Endodermal cell (in vitro differentiated cells): ENCODE results near the gene ACTR1B. TPM values are rescaled to one million over a fixed set of nuclear protein-coding genes. Genes with fewer than 3 reads are reported as not detected.

Source experiments
- DNase-seq: peaks from one replicate; pipeline ENCODE4 v3.0.0-alpha.2; 2017
- H3K27ac ChIP-seq: 2 replicates; pipeline ENCODE4 v1.5.1; 2013; ENCODE audit warnings: mild to moderate bottlenecking, low read depth, low read length, moderate library complexity
- H3K27me3 ChIP-seq: 2 replicates; pipeline ENCODE4 v1.6.1; 2013; ENCODE audit warnings: mild to moderate bottlenecking, low read length, moderate library complexity; ENCODE audit not compliant: insufficient read depth, control insufficient read depth, poor library complexity, severe bottlenecking
- H3K36me3 ChIP-seq: 2 replicates; pipeline ENCODE4 v1.7.0; 2013; ENCODE audit warnings: mild to moderate bottlenecking, low read length, moderate library complexity; ENCODE audit not compliant: control insufficient read depth, insufficient read depth
- H3K4me1 ChIP-seq: one replicate; pipeline ENCODE4 v1.7.0; 2013; ENCODE audit warnings: low read length; ENCODE audit not compliant: control insufficient read depth, insufficient read depth
- H3K4me3 ChIP-seq: 2 replicates; pipeline ENCODE4 v1.5.1; 2013; ENCODE audit warnings: mild to moderate bottlenecking, low read length, moderate library complexity
- H3K9ac ChIP-seq: 2 replicates; pipeline ENCODE4 v1.6.1; 2013; ENCODE audit warnings: mild to moderate bottlenecking, low read length, moderate library complexity; ENCODE audit not compliant: poor library complexity, severe bottlenecking; ENCODE audit errors: extremely low read depth
- H3K9me3 ChIP-seq: 2 replicates; pipeline ENCODE4 v1.6.1; 2013; ENCODE audit warnings: mild to moderate bottlenecking, low read length, moderate library complexity; ENCODE audit not compliant: control insufficient read depth
- H3K27ac Mint-ChIP-seq: 2 replicates; pipeline ENCODE4 v1.8.0; 2020; ENCODE audit warnings: mixed read lengths
- H3K27me3 Mint-ChIP-seq: 2 replicates; pipeline ENCODE4 v1.8.0; 2021; ENCODE audit warnings: mild to moderate bottlenecking, mixed read lengths; ENCODE audit not compliant: insufficient read depth
- H3K36me3 Mint-ChIP-seq: 2 replicates; pipeline ENCODE4 v1.8.0; 2020; ENCODE audit warnings: low read depth, mixed read lengths
- H3K4me1 Mint-ChIP-seq: 2 replicates; pipeline ENCODE4 v1.8.0; 2020; ENCODE audit warnings: mixed read lengths
- H3K4me3 Mint-ChIP-seq: 2 replicates; pipeline ENCODE4 v1.8.0; 2020; ENCODE audit warnings: mild to moderate bottlenecking, moderate library complexity, mixed read lengths
- H3K9me3 Mint-ChIP-seq: 2 replicates; pipeline ENCODE4 v1.8.0; 2020; ENCODE audit warnings: mild to moderate bottlenecking, mixed read lengths
- CTCF ChIP-seq: fragments of 200-600 bp; sonication (generic); conservative IDR thresholded peaks from 2 replicates; pipeline ENCODE4 v1.5.0; 2021; ENCODE audit warnings: antibody characterized with exemption, mild to moderate bottlenecking
- WGBS, 2 experiments: methylation state at CpG; one replicate each; pipeline versions ENCODE4 v1.1.5 to v1.1.7; 2013; ENCODE audit warnings: missing lambda C conversion rate in 2 of 2, mixed read lengths in 1 of 2; ENCODE audit not compliant: insufficient coverage in 1 of 2, insufficient read length in 1 of 2; 5-methylcytosine and 5-hydroxymethylcytosine counted together
- total RNA-seq, 2 donors: library from RNA; stranded (reverse); fragmentation: NEBNext Ultra II Directional in 1 of 2; extraction: Animal tissue kit (Norgen Biotek cat#: 25700) in 1 of 2; gene quantifications; 2 replicates in 1 of 2; 3 replicates in 1 of 2; pipeline ENCODE4 v1.2.1, GENCODE V29; 2021

Gene ACTR1B
- total RNA-seq, 2 donors from 2014 or later, result 71.8 to 75.0 TPM

- Histone ChIP-seq H3K9me3 (peaks cover 9% of the 10 kb centered on the region), H3K27me3 (no peaks in the 10 kb centered on the region), H3K27ac (no peak overlapping the region), H3K4me3 (no peak overlapping the region), H3K36me3 (peaks cover 45% of the 10 kb centered on the region), H3K9ac (no peak overlapping the region), H3K4me1 (no peaks in the 10 kb centered on the region)
- no peak for DNase-seq
- Mint-ChIP-seq H3K9me3 (peaks cover 27% of the 10 kb centered on the region), H3K27me3 (no peaks in the 10 kb centered on the region), H3K4me1 (no peaks in the 10 kb centered on the region), H3K4me3 (no peak overlapping the region), H3K36me3 (peaks cover 73% of the 10 kb centered on the region), H3K27ac (no peak overlapping the region)
- no peak for TF ChIP-seq CTCF
- 86 to 96% methylated on average over 2 of the region's 2 CpGs for WGBS, 2 experiments
Measured at GRCh38 chr2:97653473-97653872, 10.4 kb downstream of the ACTR1B start.

- TF ChIP-seq CTCF, result no peak
- no peak overlapping the region for H3K9ac ChIP-seq
- no peak overlapping the region for H3K27ac Mint-ChIP-seq
- no peaks in the 10 kb centered on the region for H3K27me3 ChIP-seq
- H3K9me3 ChIP-seq, result peaks cover 9% of the 10 kb centered on the region
- H3K4me1 ChIP-seq, result no peaks in the 10 kb centered on the region
- H3K36me3 ChIP-seq, result peaks cover 46% of the 10 kb centered on the region
- DNase-seq, result no peak
- peaks cover 5% of the 10 kb centered on the region for H3K4me1 Mint-ChIP-seq
- H3K27ac ChIP-seq, result no peak overlapping the region
- 95% methylated on average over 4 of the region's 4 CpGs for WGBS, 2 experiments
- no peak overlapping the region for H3K4me3 Mint-ChIP-seq
- no peak overlapping the region for H3K4me3 ChIP-seq
- H3K36me3 Mint-ChIP-seq, result peaks cover 64% of the 10 kb centered on the region
- H3K27me3 Mint-ChIP-seq, result no peaks in the 10 kb centered on the region
- H3K9me3 Mint-ChIP-seq, result peaks cover 27% of the 10 kb centered on the region
Measured at GRCh38 chr2:97651114-97651513, 12.7 kb downstream of the ACTR1B start.

GRCh38 chr2:97646977-97647376 is 16.9 kb downstream of the ACTR1B start:
- Histone ChIP-seq H3K9me3 (no peaks in the 10 kb centered on the region), H3K27me3 (no peaks in the 10 kb centered on the region), H3K4me1 (peaks cover 5% of the 10 kb centered on the region), H3K27ac (no peak overlapping the region), H3K36me3 (peaks cover 31% of the 10 kb centered on the region), H3K4me3 (peak overlapping the region; percentile 95), H3K9ac (no peak overlapping the region)
- no peak for TF ChIP-seq CTCF
- Mint-ChIP-seq H3K36me3 (peaks cover 30% of the 10 kb centered on the region), H3K27ac (peak overlapping the region; percentile 76), H3K4me1 (peaks cover 12% of the 10 kb centered on the region), H3K9me3 (no peaks in the 10 kb centered on the region), H3K27me3 (no peaks in the 10 kb centered on the region), H3K4me3 (peak overlapping the region; percentile 83)
- no peak for DNase-seq
- 90 to 97% methylated on average over 2 to 4 of the region's 4 CpGs for WGBS, 2 experiments
